Measurements from ENCODE around the gene PHACTR2.
"Not testable (repeated sequence)": the region's sequence is repeated elsewhere in the genome, so short reads cannot be mapped to it uniquely, and the experiment has no call there.

Gene PHACTR2

GRCh38 chr6:143792402-143793279, 114.9 kb downstream of the PHACTR2 start:
- TF ChIP-seq, protein P1, sequence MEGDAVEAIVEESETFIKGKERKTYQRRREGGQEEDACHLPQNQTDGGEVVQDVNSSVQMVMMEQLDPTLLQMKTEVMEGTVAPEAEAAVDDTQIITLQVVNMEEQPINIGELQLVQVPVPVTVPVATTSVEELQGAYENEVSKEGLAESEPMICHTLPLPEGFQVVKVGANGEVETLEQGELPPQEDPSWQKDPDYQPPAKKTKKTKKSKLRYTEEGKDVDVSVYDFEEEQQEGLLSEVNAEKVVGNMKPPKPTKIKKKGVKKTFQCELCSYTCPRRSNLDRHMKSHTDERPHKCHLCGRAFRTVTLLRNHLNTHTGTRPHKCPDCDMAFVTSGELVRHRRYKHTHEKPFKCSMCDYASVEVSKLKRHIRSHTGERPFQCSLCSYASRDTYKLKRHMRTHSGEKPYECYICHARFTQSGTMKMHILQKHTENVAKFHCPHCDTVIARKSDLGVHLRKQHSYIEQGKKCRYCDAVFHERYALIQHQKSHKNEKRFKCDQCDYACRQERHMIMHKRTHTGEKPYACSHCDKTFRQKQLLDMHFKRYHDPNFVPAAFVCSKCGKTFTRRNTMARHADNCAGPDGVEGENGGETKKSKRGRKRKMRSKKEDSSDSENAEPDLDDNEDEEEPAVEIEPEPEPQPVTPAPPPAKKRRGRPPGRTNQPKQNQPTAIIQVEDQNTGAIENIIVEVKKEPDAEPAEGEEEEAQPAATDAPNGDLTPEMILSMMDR (IDR thresholded peaks at IDR 0.05; ENCODE audit: control extremely low read depth, extremely low read depth, low read depth, missing control alignments): no peak
- POLR2A ChIA-PET: no interaction called here
- CTCF ChIA-PET: interaction anchor here (1.0 to 2.6 kb wide), 3 partner anchors 9 to 41 kb away, joined by 3 to 7 read pairs (median 3); no protein-coding TSS in a partner anchor
- no peak for DNase-seq (ENCODE audit: extremely low spot score)

DNA sequence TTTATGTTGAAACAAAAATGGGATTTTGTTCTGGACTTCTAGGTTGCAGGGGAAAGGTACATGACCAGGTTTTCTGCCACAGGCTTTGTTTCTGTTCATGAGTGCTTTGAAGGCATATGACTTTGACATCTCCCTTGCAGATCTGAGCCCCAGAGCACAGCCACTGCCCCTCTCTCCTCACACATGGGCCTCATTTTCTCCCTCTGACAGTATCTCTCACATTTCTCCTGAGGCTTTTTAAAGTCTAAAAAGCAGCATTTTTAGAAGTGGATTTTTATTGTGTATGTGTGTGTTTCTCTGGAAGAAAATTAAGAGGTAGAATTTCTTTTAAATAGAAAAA, 115.5 kb downstream of the PHACTR2 start:
- TF ChIP-seq, protein P1 (IDR thresholded peaks at IDR 0.05; ENCODE audit: control extremely low read depth, extremely low read depth, low read depth, missing control alignments): no peak
- ChIA-PET CTCF (interaction anchor here (1.0 to 2.6 kb wide), 3 partner anchors 9 to 42 kb away, joined by 3 to 7 read pairs (median 3); no protein-coding TSS in a partner anchor), POLR2A (no interaction called here)
- DNase-seq (ENCODE audit: extremely low spot score): no peak

DNA sequence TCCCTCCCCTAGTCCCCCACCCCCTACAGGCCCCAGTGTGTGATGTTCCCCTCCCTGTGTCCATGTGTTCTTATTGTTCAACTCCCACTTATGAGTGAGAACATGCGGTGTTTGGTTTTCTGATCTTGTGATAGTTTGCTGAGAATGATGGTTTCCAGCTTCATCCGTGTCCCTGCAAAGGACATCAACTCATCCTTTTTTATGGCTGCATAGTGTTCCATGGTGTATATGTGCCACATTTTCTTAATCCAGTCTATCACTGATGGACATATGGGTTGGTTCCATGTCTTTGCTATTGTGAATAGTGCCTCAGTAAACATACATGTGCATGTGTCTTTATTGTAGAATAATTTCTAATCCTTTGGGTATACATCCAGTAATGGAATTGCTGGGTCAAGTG, 118.8 kb downstream of the PHACTR2 start:
- CTCF ChIA-PET; POLR2A ChIA-PET; DNase-seq (ENCODE audit: extremely low spot score): not testable (repeated sequence)

GRCh38 chr6:143798487-143798886, 120.7 kb downstream of the PHACTR2 start:
- CTCF ChIA-PET: interaction anchor here (1.4 kb wide), 1 partner anchor 9 kb away, joined by 3 read pairs; no protein-coding TSS in a partner anchor
- DNase-seq (ENCODE audit: extremely low spot score); POLR2A ChIA-PET: not testable (repeated sequence)

GRCh38 chr6:143802833-143803565, 125.2 kb downstream of the PHACTR2 start:
- TF ChIP-seq, protein P1 (IDR thresholded peaks at IDR 0.05; ENCODE audit: control extremely low read depth, extremely low read depth, low read depth, missing control alignments): no peak
- ChIA-PET POLR2A (no interaction called here), CTCF (no interaction called here)
- no peak for DNase-seq (ENCODE audit: extremely low spot score)

DNA sequence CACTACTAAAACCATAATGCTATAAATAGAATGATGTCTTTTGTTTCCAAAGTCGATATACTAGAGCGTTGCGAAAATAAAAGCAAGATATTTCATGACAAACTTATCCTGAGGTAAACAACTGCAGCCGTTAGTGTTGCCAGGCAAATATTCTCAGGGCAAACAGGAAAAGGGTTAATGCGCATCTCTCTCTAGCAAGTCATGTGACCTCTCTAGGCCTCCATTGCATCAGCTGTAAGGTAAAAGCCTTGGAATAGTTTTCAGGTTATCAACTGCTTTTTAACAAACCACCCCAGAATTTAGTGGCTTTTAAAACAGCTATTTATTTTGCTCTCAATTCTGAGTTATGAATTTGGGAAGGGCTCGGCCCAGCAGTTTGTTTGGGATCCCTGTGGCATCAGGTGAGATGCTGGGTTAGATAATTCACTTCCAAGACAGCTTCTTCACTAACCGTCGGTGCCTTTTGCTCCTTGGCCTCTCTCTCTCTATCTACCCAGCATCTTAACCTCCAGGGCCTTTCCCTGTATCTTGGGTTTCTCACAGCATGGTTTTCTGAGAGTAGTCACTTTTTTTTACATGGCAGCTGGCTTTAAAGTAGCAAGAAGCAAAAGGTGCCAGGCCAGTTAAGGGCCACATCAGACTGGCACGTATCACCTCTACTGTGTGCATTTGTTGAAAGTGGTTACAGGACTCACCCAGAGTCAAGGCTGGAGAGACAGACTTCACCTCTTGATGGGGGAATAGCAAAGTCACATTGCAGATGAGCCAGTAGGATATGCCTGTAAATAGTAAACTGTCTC, 126.2 kb downstream of the PHACTR2 start:
- CTCF ChIA-PET: no interaction called here
- DNase-seq (ENCODE audit: extremely low spot score): no peak
- POLR2A ChIA-PET: no interaction called here
- TF ChIP-seq, protein P1 (IDR thresholded peaks at IDR 0.05; ENCODE audit: control extremely low read depth, extremely low read depth, low read depth, missing control alignments): no peak

DNA sequence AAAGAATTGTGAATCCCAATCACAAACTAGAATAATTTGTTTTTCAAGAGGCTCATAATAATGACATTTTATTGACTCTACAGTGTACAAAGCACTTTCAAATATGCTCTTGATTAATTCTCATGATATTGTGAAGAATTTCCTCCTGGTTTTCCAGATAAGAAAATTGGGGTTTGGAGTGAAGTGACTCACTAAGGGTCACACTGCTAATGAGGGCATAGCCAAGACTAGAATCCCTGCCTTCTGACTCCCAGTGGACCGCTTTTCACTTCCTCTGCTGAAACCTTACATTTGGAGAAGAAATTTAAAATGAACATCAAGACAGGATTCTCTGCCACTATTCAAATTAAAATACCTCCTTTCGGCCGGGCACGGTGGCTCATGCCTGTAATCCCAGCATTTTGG, 127.1 kb downstream of the PHACTR2 start:
- TF ChIP-seq, protein P1 (IDR thresholded peaks at IDR 0.05; ENCODE audit: control extremely low read depth, extremely low read depth, low read depth, missing control alignments): no peak
- ChIA-PET CTCF (no interaction called here), POLR2A (no interaction called here)
- no peak for DNase-seq (ENCODE audit: extremely low spot score)
